ENCODE results near the gene BHLHA9. TPM values are rescaled to one million over a fixed set of nuclear protein-coding genes. Genes with fewer than 3 reads are reported as not detected.
A peak's percentile ranks its signal among the peaks of the same experiment; 100 is the strongest.

The BHLHA9 gene
- not detected for total RNA-seq
- polyA plus RNA-seq, result not detected
- long read RNA-seq, donor 1, result 0 reads
- long read RNA-seq, donor 2, result 0 reads
- long read RNA-seq, donor 3, partial matches to known transcripts, result 0 of 1 reads
- long read RNA-seq, donor 3, other reads (novel, unspliced or antisense), result 0 of 1 reads
- long read RNA-seq, donor 4, result 0 reads
- long read RNA-seq, donor 5, result 0 reads
- long read RNA-seq, donor 6, result 0 reads
- long read RNA-seq, donor 7, result 0 reads
- long read RNA-seq, donor 8, result 0 reads
- long read RNA-seq, donor 9, result 0 reads
- long read RNA-seq, donor 10, result 0 reads

DNA sequence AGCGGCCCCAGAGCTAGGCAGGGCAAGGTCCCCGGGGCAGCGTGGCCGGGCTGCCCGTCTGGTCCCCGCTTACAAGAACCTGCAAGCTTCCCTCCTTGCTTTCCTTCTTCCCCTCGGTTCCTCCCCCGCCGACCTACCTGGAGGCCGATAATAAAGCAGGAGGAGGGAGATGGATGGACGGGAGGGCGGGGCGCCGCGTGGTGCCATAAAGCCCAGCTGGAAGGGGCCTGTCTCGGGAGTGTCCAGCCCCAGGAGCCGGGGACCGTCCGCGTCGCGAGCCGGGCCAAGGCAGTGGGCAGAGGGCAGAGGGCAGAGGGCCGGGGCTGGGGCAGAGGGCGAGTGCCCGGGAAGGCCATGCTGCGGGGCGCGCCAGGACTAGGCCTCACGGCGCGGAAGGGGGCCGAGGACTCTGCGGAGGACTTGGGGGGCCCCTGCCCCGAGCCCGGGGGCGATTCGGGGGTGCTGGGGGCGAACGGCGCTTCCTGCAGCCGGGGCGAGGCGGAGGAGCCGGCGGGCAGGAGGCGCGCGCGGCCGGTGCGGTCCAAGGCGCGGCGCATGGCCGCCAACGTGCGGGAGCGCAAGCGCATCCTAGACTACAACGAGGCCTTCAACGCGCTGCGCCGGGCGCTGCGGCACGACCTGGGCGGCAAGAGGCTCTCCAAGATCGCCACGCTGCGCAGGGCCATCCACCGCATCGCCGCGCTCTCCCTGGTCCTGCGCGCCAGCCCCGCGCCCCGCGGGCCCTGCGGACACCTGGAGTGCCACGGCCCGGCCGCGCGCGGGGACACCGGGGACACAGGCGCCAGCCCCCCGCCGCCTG lies at the start of gene BHLHA9:
Gene BHLHA9, plus strand, starts transcription at position 235 of the 820 bp plus-strand sequence. Its CDS starts 120 bp downstream, at position 355.
- 11% methylated on average over 93 of the region's 93 CpGs for WGBS
- H3K4me3 ChIP-seq (ENCODE audit: low read length in 2 of 2), result no peak within 1 kb of the TSS
- no peaks in the 10 kb centered on the region for H3K36me3 ChIP-seq (ENCODE audit: control insufficient read depth in 2 of 2, insufficient read depth in 2 of 2, low read length in 1 of 2)
- H3K27ac ChIP-seq (ENCODE audit: low read depth in 1 of 2, low read length in 1 of 2), result no peak within 1 kb of the TSS
- H3K9me3 ChIP-seq (ENCODE audit: control insufficient read depth in 2 of 2, insufficient read depth in 1 of 2, low read length in 1 of 2), result no peaks in the 10 kb centered on the region
- DNase-seq (ENCODE audit: low read depth in 6 of 9, low spot score in 9 of 9), result no peak
- H3K4me1 ChIP-seq (ENCODE audit: control insufficient read depth in 2 of 2, insufficient read depth in 2 of 2, low read length in 2 of 2), result peaks cover 4 to 15% of the 10 kb centered on the region in 2 donors
- H3K27me3 ChIP-seq (ENCODE audit: control insufficient read depth in 2 of 2, insufficient read depth in 1 of 2, low read length in 1 of 2), result peaks cover 47 to 79% of the 10 kb centered on the region in 2 donors

DNA sequence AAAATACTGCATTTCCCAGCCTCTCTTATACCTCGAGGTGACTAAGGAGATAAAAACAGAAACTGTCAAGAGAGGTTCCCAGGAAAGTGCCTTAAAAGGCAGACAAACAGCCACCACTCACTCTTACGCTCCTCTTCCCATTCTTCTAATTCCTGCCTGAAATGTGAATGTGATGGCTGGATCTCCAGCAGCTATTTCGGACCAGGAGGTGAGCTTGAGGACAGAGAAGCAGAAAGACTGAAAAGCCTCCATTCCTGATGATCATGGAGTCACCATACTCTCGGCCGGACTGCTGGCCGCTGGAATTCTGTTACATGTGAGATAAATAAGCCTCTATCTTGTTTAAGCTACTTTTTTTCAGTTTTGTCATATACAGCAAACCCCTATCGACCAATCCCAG lies 49.0 kb upstream of the BHLHA9 start:
- WGBS, result 89% methylated on average over 7 of the region's 7 CpGs
- H3K36me3 ChIP-seq (ENCODE audit: control insufficient read depth in 2 of 2, insufficient read depth in 2 of 2, low read length in 1 of 2), result no peaks in the 10 kb centered on the region
- no peak overlapping the region for H3K4me3 ChIP-seq (ENCODE audit: low read length in 2 of 2)
- DNase-seq (ENCODE audit: low read depth in 6 of 9, low spot score in 9 of 9), result no peak
- H3K4me1 ChIP-seq (ENCODE audit: control insufficient read depth in 2 of 2, insufficient read depth in 2 of 2, low read length in 2 of 2), result peaks cover 0 to 7% of the 10 kb centered on the region in 2 donors
- H3K9me3 ChIP-seq (ENCODE audit: control insufficient read depth in 2 of 2, insufficient read depth in 1 of 2, low read length in 1 of 2), result no peaks in the 10 kb centered on the region
- H3K27me3 ChIP-seq (ENCODE audit: control insufficient read depth in 2 of 2, insufficient read depth in 1 of 2, low read length in 1 of 2), result peaks cover 3 to 13% of the 10 kb centered on the region in 2 donors
- no peak overlapping the region for H3K27ac ChIP-seq (ENCODE audit: low read depth in 1 of 2, low read length in 1 of 2)

DNA sequence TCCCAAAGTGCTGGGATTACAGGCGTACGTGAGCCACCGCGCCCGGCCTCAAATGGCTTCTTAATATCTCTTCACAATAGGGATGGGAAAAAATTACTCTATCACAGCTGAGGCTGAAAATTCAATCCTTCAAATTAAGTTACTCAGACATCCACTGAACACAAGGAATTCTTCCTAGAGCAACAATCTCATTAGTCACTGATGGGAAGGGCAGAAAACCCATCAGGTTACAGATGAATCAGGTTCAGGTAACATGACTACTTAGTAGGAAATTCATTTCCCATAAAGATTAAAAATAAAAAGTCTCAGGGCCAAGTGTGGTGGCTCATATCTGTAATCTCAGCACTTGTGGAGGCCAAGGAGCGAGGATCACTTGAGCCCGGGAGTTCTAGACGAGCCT lies 47.9 kb upstream of the BHLHA9 start:
- Histone ChIP-seq H3K4me1 (ENCODE audit: control insufficient read depth in 2 of 2, insufficient read depth in 2 of 2, low read length in 2 of 2) (no peaks in the 10 kb centered on the region), H3K4me3 (ENCODE audit: low read length in 2 of 2) (no peak overlapping the region), H3K36me3 (ENCODE audit: control insufficient read depth in 2 of 2, insufficient read depth in 2 of 2, low read length in 1 of 2) (no peaks in the 10 kb centered on the region), H3K27ac (ENCODE audit: low read depth in 1 of 2, low read length in 1 of 2) (no peak overlapping the region), H3K27me3 (ENCODE audit: control insufficient read depth in 2 of 2, insufficient read depth in 1 of 2, low read length in 1 of 2) (peaks cover 10 to 18% of the 10 kb centered on the region in 2 donors), H3K9me3 (ENCODE audit: control insufficient read depth in 2 of 2, insufficient read depth in 1 of 2, low read length in 1 of 2) (no peaks in the 10 kb centered on the region)
- 97% methylated on average over 8 of the region's 8 CpGs for WGBS
- no peak for DNase-seq (ENCODE audit: low read depth in 6 of 9, low spot score in 9 of 9)

DNA sequence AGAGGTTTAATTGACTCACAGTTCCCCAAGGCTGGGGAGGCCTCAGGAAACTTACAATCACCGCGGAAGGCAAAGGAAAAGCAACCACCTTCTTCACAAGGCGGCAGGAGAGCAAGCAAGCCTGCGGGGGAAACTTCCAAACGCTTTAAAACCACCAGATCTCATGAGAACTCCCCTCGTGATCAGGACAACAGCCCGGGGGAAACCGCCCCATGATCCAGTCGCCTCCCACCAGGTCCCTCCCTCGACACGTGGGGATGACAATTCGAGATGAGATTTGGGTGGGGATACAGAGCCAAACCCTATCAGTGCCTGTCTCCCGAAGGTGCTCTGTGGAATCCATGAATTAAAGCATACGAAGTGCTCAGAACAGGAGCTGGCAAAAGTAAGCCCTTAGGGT lies 46.6 kb upstream of the BHLHA9 start:
- H3K36me3 ChIP-seq (ENCODE audit: control insufficient read depth in 2 of 2, insufficient read depth in 2 of 2, low read length in 1 of 2), result no peaks in the 10 kb centered on the region
- H3K4me3 ChIP-seq (ENCODE audit: low read length in 2 of 2), result no peak overlapping the region
- H3K27me3 ChIP-seq (ENCODE audit: control insufficient read depth in 2 of 2, insufficient read depth in 1 of 2, low read length in 1 of 2), result peaks cover 17 to 31% of the 10 kb centered on the region in 2 donors
- H3K27ac ChIP-seq (ENCODE audit: low read depth in 1 of 2, low read length in 1 of 2), result no peak overlapping the region
- no peak for DNase-seq (ENCODE audit: low read depth in 6 of 9, low spot score in 9 of 9)
- H3K9me3 ChIP-seq (ENCODE audit: control insufficient read depth in 2 of 2, insufficient read depth in 1 of 2, low read length in 1 of 2), result no peaks in the 10 kb centered on the region
- H3K4me1 ChIP-seq (ENCODE audit: control insufficient read depth in 2 of 2, insufficient read depth in 2 of 2, low read length in 2 of 2), result peaks cover 0 to 3% of the 10 kb centered on the region in 2 donors
- WGBS, result 93% methylated on average over 14 of the region's 14 CpGs

DNA sequence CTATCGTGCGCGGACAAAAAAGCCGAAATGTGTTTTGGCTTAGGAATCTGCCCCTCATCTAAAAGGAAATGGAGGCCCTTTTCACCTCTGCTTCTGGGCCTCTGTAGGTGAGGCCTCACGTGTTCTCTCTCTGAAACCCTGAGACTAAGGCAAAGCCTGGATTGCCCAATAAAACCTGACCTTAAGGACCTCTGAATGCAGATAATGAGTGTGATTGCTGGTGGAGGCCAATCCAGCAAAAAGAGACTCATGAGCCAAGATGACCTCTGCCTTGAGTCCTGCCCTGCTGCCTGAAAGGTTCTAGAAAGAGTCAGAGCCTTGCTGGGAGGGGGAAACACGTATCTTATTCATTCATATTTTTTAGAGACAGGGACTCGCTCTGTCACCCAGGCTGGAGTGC lies 45.9 kb upstream of the BHLHA9 start:
- H3K36me3 ChIP-seq (ENCODE audit: control insufficient read depth in 2 of 2, insufficient read depth in 2 of 2, low read length in 1 of 2), result no peaks in the 10 kb centered on the region
- no peaks in the 10 kb centered on the region for H3K9me3 ChIP-seq (ENCODE audit: control insufficient read depth in 2 of 2, insufficient read depth in 1 of 2, low read length in 1 of 2)
- 81% methylated on average over 7 of the region's 7 CpGs for WGBS
- no peak for DNase-seq (ENCODE audit: low read depth in 6 of 9, low spot score in 9 of 9)
- peaks cover 0 to 3% of the 10 kb centered on the region in 2 donors for H3K4me1 ChIP-seq (ENCODE audit: control insufficient read depth in 2 of 2, insufficient read depth in 2 of 2, low read length in 2 of 2)
- H3K4me3 ChIP-seq (ENCODE audit: low read length in 2 of 2), result no peak overlapping the region
- no peak overlapping the region for H3K27ac ChIP-seq (ENCODE audit: low read depth in 1 of 2, low read length in 1 of 2)
- peaks cover 24 to 35% of the 10 kb centered on the region in 2 donors for H3K27me3 ChIP-seq (ENCODE audit: control insufficient read depth in 2 of 2, insufficient read depth in 1 of 2, low read length in 1 of 2)

DNA sequence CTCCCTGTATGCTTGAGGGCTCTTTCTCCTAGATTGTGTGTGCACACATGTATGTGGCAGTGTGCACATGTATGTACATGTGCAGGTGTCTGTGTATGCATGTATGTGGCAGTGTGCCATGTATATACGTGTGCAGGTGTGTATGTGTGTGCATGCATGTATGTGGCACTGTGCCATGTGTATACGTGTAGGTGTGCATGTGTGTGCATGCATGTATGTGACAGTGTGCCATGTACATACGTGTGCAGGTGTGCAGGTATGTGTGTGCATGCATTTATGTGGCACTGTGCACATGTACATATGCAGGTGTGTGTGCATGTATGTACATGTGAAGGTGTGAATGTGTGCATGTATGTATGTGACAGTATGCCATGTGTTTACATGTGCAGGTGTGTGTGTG lies 43.9 kb upstream of the BHLHA9 start:
- Histone ChIP-seq H3K4me1 (ENCODE audit: control insufficient read depth in 2 of 2, insufficient read depth in 2 of 2, low read length in 2 of 2) (peaks cover 0 to 5% of the 10 kb centered on the region in 2 donors), H3K27me3 (ENCODE audit: control insufficient read depth in 2 of 2, insufficient read depth in 1 of 2, low read length in 1 of 2) (peaks cover 37 to 54% of the 10 kb centered on the region in 2 donors), H3K27ac (ENCODE audit: low read depth in 1 of 2, low read length in 1 of 2) (no peak overlapping the region), H3K9me3 (ENCODE audit: control insufficient read depth in 2 of 2, insufficient read depth in 1 of 2, low read length in 1 of 2) (no peaks in the 10 kb centered on the region), H3K36me3 (ENCODE audit: control insufficient read depth in 2 of 2, insufficient read depth in 2 of 2, low read length in 1 of 2) (no peaks in the 10 kb centered on the region), H3K4me3 (ENCODE audit: low read length in 2 of 2) (no peak overlapping the region)
- 97% methylated on average over 3 of the region's 3 CpGs for WGBS
- no peak for DNase-seq (ENCODE audit: low read depth in 6 of 9, low spot score in 9 of 9)

GRCh38 chr17:1227365-1227764 lies 42.9 kb upstream of the BHLHA9 start:
- Histone ChIP-seq H3K9me3 (ENCODE audit: control insufficient read depth in 2 of 2, insufficient read depth in 1 of 2, low read length in 1 of 2) (no peaks in the 10 kb centered on the region), H3K27ac (ENCODE audit: low read depth in 1 of 2, low read length in 1 of 2) (no peak overlapping the region), H3K4me1 (ENCODE audit: control insufficient read depth in 2 of 2, insufficient read depth in 2 of 2, low read length in 2 of 2) (peaks cover 0 to 5% of the 10 kb centered on the region in 2 donors), H3K27me3 (ENCODE audit: control insufficient read depth in 2 of 2, insufficient read depth in 1 of 2, low read length in 1 of 2) (peaks cover 46 to 64% of the 10 kb centered on the region in 2 donors), H3K4me3 (ENCODE audit: low read length in 2 of 2) (no peak overlapping the region), H3K36me3 (ENCODE audit: control insufficient read depth in 2 of 2, insufficient read depth in 2 of 2, low read length in 1 of 2) (no peaks in the 10 kb centered on the region)
- no peak for DNase-seq (ENCODE audit: low read depth in 6 of 9, low spot score in 9 of 9)
- 85% methylated on average over 5 of the region's 5 CpGs for WGBS

DNA sequence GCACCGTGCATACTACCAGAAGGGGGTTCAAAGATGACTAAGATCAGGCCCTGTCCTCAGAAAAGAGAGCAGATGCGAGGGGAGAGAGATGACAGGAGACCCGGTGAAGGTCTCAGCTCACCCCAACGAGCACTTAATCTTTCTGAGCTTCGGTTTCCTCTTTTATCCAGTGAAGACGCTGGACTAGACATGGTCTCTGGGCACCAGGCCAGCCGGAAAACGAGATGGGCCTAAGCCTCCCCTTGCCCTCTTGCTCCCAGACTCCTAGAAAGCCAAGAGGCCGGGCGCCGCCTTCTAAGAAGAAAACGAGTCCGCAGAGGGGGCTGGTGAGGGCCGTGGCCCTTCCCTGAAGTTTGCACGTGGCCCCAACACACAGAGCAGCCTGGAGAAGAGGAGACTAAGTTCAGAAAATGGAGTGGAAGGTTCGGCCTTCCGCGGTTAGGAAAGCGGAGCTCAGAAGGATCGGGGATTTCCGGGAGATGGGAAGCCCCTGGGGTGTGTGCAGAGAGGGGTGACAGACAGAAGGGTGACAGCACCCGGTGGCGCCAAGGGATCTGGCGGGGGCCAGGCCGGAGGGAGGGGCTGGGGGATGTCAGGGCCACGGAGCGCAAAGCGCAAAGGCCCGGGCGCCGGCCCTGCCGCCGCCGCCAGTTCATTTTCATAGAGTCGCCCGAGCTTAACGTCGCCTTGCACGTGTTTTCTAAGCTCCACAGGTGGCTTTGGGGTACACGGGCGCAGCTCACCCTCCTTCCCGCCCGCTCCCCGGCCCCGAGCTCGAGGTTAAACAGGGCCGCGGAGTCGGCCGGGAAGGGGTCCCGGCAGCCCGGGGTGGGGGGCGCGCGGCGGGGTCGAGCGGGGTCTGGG lies 42.1 kb upstream of the BHLHA9 start:
- no peaks in the 10 kb centered on the region for H3K9me3 ChIP-seq (ENCODE audit: control insufficient read depth in 2 of 2, insufficient read depth in 1 of 2, low read length in 1 of 2)
- peaks cover 0 to 5% of the 10 kb centered on the region in 2 donors for H3K4me1 ChIP-seq (ENCODE audit: control insufficient read depth in 2 of 2, insufficient read depth in 2 of 2, low read length in 2 of 2)
- peak overlapping the region; percentile 5 to 46 for H3K4me3 ChIP-seq (ENCODE audit: low read length in 2 of 2)
- DNase-seq (ENCODE audit: low read depth in 6 of 9, low spot score in 9 of 9), result peak in 1 of 9 donors; percentile 19
- no peaks in the 10 kb centered on the region for H3K36me3 ChIP-seq (ENCODE audit: control insufficient read depth in 2 of 2, insufficient read depth in 2 of 2, low read length in 1 of 2)
- WGBS, result 10% methylated on average over 58 of the region's 58 CpGs
- H3K27me3 ChIP-seq (ENCODE audit: control insufficient read depth in 2 of 2, insufficient read depth in 1 of 2, low read length in 1 of 2), result peaks cover 51 to 69% of the 10 kb centered on the region in 2 donors
- H3K27ac ChIP-seq (ENCODE audit: low read depth in 1 of 2, low read length in 1 of 2), result no peak overlapping the region
